Hepatic stellate cell (primary cell): ENCODE measurements around the gene LPIN1.
A peak's percentile ranks its signal among the peaks of the same experiment; 100 is the strongest.
"Not testable (repeated sequence)": the region's sequence is repeated elsewhere in the genome, so short reads cannot be mapped to it uniquely, and the experiment has no call there.

Experiments used
- DNase-seq: peaks from one replicate; pipeline ENCODE4 v3.0.0; 2011; ENCODE audit warnings: low spot score

LPIN1 gene

DNA sequence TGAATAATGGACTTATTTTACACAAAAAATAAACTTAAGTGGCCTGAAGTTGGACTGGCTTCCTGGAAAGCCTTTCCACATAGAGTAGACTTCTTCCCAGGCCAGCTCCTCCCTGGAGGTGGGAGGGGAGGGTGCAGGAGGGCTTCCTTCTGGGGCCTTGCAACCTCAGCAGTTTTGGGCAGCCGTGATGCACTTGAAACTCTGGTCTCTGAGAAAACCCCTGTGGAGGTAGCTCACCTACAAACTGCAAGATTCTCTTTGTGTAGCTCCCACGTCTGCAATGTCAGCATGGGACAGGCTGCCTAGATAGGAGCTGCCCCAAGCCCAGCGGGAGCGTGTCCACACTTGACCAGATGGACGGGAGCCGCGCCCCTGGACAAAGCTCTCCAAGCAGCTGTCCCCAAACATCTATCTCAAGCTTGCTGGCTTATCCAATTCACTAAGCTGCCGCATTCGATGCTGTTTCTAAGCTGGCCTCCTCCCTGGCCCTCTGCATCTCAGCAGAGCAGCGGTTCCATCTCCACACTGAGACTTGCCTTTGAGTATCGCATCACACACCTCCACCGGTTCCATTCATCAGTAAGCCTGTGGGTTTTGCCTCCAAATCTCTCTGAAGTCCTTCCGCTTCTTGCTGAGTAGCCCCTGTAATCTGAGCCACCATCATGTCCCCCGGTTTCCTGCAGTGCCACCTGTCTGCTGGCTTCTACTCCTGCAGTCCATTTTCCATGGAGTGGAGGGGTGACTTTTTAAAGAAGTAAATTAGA is 1.6 kb upstream of the LPIN1 start:
- peak; percentile 34 for DNase-seq

DNA sequence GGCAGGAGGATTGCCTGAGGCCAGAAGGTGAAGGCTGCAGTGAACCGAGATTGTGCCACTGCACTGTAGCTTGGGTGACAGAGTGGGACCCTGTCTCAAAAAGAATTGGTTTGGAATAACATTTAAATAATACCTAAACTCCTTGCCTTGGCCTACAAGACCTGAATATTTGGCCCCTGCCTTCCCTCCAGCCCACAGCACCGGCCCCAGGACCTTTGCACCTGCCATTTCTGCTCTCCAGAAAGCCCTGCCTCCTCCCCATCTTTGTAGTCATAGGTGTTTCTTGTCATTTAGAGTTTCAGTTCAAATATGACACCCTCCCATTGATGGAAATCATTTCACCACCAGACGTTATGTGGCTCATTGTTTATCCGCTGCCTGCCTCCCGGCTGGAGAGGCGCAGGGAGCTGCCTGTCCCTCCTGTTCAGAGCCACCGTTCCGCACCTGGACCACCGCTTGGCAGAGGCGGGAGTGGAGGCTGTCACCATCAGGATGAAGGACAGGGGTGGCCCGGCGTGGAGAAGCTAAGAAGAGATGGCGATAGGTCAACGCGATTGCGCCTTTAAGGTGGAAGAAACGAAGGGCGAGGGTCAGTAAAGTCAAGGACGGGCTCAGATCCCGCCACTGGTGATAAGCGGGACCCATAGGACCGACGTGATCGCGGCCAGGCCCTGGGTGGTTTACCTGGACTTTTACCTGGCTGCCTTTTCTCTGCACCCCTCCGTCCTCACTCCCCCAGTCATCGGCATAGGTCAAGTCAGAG is 638 bp upstream of the LPIN1 start:
- DNase-seq: no peak

DNA sequence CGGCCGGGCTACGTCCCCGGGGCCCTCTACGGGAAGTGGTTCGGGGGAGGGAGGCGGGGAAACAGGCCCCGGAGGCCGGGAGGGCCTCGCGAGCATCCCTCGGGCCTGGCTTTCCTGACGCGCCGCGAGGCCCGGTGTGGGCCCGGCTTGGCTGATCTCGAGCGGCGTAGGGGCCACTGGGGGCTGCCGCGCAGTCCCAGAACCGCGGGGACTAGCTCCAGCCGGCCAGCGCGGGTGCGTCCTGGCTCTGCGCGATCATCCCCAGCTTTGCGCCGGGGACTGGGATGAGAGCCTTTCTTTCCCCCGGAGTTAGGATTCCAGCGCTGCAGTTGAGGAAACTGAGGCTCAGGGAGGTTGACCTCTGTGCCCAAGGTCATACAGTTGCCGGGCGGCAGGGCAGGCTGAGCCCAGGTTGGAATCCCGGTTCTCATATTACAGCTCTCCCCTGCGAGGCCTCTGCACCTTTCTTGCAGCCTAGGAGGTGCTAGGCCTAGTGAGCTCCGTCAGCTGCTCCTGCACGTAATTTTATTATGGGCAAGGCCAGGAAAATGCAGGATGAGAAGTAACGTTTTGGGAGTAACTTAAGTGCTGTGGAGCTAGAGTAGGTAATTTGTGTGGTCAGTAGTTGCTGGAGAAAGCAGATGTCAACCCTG is 501 bp downstream of the LPIN1 start:
- DNase-seq: peak; percentile 38

DNA sequence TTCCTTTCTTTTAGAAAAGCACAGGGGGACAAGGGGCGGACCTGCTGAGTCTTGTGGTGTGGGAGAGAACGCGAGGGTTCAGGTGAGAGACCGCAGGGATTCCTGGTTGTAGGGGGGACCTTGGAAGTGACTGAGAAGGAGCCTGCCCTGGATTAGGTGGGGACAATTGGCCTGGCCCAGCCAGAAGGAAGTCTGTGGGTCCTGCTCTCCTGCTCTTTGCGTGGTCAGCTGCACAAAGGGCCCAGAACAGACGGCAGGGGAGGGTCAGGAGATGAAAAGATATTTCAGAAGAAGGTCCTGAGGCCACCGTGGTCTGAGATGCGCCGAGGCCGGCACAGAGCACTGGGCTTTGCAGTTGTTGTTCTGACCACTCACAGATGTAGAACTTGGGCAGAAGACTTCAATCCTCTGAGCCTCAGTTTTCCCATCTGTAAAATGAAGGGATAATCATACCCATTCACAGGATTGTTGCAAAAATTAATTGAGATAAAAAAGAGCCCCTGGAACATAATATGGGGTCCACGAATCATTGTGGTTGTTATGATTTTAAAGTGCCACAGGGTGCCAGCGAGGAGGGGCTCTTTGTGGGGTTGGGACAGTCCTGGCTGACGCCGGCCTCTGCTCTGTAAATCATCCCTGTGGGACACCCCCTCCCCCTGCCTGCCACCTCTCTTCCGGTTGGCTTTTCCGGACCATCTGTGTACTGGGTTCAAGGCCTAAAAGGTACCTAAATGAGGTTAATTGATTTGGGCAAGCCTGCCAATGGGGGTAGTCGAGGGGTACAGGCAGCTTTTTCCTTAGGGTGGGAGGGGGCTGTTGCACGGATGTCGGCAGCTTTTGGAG is 1.8 kb downstream of the LPIN1 start:
- no peak for DNase-seq

DNA sequence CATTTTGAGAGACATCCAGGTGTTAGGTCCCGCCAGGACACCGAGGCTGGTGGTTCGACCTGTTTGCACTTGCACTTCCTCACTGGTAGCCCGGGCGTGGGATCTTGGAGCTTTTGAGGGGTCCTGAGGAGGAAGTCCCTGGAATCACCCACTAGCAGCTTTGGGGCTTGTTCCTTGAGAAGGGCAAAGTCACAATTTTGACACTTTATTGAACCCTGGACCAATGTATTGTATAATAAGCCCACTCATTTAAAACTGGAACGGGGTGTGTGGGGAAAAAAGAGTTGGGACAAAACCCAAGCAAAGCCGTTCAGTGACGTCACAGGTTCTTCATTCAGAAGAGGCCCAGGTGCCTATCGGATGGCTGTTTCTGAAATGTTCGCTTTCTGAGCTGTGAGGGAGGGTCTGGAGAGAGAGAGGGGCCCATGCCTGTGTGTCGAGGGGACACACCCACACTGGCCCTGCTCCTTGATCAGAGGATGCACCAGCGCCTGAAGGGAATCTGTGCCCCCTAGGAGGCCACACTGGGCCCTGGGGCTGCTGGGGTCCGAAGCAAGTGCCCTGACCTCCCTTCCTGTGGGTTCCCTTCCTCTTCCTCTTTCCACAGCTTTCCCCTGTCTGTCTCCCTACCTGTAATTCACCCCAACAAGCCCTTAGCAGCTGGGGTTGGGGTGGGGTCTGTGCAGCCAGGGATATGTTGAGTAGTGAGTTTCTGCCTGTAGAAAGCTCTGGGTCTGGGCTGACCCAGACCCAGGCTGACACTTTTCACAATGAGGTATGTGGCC is 2.6 kb downstream of the LPIN1 start:
- no peak for DNase-seq

DNA sequence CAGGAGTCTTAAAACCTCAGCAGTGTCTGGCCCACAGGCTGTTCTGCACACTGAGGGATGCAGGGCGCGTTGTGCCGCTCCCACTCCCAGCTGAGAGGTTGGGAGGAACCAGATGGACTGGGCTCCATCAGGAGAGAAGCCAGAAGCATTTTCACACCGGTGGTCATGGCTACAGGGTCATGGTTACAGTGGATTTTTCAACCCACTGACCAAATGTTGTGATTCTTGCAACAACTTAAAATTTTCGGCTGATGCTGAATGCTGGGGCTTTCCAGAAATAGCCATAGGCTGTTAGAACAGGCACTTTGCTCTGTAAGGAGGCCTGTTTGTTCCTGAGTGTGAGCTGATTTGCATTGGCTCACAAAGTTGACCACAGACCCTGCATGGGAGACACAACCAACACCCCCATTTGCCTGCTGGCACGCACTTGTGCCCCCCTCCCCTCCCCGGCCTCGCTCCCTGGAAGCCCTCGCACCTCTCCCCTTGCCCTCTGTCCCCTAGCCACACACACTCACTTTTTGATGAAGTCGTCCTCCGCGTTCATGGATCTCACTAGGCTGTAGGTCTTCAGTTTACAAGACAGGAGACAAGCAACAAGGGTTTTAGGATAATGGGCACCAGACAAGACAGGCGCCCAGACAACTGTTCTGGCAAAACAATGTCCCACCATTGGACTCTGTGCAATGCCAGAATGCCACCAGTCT is 3.4 kb downstream of the LPIN1 start:
- DNase-seq: no peak

DNA sequence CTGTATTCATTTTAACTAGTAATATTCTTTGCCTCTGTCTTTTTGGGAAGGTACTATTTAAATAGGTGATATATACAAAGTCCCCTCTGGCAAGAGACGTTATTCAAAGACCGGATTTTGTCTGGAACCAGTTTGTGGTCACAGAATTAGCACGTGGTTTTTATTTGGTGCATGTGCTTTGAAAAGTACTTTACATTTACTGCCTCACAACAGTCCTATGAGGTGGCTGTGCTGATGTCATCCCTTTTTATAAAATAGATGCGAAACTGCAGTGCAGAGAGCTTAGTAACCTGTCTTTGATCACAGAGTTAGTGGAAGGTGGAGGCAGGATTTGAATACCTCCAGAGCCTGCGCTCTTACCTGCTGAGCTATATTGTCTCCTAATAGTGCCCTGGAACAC is 4.0 kb downstream of the LPIN1 start:
- no peak for DNase-seq

DNA sequence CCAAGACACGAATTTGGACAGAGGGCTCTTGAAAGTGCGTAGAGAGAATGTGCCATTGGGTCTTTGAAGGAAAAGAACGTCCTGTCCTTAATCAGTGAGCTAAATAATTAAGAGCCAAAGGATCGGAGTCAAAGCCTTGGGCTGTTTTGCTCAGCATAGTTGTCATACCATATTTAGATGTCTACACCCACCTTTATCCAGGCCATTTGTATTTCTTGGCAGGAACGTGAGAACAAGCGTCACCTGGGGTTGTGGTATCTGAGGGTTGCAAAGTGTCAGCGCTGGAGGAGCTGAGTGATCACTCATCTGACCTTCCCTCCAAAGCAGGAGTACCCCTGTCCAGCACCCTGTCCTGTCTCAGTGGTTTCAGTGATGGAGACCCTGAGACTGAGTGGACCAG is 4.5 kb downstream of the LPIN1 start:
- no peak for DNase-seq

DNA sequence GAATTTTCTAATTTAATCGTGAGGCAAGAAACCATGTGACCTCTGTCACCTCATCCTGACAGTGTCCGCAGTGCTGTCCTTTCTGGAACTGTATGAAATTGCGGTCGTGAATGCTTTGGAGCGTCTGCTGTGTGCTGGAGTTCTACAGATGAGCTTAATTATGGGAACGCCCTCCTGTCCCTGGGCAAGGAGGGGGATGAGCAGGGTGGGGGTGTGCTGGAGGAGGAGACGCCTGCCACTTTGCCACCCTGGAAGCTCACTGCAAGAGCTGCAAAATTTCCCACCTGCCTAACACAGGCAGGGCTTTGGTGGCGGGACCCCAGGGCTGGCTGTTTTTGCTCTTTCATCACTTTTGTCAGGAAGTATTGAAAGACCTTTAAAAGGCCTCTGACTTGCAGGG is 6.5 kb downstream of the LPIN1 start:
- DNase-seq: no peak

DNA sequence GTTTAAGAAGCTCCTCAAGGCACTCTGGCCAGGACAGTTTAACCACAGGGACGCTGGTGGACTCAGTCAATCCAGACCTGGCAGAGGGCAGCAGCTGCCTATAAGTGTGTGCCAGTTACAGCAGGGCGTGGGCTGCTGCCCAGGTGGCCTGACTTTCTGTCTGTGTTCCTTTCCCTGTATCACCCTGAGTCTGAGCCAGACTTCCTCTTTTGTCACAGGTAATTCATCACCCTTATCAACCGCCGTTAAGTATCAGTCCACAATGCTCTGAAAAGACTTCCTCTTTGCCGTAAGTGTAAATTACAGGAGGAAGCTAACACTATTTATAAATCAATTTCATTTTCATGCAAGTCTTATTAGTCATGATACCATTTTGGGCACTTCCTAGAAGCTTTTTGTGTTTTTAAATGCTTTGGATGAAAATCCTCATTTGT is 7.0 kb downstream of the LPIN1 start:
- DNase-seq: no peak

DNA sequence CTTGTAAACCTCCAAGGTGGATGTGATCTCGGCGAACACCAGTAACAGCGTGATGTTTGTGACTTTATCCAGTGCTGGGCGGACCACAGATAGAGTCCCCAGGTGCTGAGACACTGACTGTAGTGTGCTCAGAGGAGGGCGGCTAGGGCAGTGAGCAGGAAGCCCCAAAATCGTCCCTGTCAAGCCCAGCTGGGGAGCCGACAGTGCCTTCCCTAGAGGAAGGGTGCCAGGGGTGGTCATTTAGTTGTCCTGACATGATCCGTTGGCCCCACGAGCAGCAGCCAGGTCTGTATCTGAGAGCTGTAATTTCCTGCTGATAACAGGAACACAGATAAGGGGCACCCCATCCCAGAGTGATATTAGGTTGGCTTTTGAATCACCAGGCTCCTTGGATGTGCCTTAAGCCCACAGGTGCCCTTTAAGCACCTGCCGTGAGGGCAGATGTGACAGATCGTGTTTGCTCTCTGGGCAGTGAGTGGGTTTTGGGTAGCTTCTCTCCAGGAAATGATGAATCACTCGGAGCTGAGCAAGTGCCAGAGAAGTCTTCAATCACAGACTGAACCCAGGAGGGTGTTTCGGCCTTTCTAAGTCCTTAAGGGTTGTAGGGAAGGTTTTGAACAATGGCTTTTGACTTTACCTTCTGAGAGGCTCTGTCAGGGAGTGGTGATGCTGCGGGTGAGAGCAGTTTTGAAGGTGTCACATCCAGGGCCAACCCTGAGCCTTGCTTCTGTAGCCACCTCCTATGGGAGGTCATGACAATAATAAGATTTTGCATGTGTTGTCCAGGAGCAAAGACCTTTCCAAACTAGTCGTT is 7.7 kb downstream of the LPIN1 start:
- DNase-seq: peak; percentile 68

DNA sequence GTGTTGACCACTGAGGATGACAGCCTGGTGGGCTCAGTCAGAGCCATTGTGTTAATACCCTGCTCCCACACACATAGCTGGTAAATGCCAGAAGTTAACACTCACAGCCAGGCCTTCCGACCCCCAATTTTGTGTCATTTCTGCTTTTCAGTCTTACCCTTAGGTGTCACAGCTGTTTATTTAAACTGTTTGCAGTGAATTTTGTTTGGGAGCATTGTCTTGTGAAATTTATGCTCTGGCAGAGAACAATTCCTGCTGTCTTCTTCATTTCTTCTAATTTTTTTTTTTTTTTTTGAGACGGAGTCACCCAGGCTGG is 8.2 kb downstream of the LPIN1 start:
- no peak for DNase-seq

DNA sequence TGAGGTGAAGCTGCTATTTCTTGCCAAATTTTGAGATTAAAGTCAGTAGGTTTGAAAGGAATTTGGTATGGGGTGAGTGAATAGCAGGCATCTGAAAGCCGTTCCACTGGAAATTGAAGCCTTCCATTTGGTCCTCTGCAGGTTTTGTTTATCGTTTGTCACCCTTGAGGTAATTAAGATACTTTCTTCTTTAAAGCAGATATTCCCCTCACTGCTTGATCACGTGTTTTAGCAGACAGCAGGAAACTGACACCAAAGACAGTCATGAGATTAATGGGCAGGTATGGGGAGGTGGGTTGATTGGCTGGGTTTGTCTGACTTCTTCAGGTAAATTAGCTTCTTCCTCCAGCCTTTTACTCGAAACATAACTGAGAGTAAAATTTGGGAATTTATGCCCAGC is 10.7 kb downstream of the LPIN1 start:
- no peak for DNase-seq

DNA sequence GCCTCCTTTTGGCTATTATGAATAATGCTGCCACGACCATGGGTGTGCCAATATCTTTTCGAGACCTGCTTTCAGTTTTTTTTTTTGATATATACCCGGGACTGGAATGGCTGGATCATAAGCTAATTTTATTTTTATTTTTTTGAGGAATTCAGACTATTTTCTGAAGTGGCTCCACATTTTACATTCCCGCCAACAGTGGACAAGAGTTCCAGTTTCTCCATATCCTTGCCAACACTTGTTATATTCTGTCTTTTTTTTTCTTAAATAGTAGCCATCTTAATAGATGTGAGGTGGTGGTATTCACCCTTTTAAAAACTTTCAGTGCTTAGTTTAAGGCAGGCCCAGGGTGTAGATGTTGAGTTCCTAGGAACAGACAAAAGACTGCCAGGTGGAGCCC is 11.8 kb downstream of the LPIN1 start:
- DNase-seq: no peak

DNA sequence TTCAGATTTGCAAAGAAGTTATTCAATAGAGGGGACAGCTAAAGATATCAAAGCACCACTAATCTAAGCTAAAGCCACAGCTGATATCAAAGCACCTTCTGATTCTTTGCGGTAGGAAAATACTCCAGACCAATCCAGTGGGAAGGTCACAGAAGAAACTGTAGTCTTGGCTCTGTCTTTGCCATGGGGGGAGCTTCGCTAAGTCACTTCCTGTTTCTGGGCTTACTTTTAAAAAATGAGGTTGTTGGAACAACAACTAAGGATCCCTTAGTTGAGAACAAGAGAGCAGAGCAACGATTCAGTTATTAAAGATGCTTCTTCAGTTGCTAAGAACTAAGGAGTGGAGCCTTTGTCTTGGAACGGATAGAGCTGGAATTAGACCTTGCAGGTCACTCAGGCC is 12.2 kb downstream of the LPIN1 start:
- no peak for DNase-seq

DNA sequence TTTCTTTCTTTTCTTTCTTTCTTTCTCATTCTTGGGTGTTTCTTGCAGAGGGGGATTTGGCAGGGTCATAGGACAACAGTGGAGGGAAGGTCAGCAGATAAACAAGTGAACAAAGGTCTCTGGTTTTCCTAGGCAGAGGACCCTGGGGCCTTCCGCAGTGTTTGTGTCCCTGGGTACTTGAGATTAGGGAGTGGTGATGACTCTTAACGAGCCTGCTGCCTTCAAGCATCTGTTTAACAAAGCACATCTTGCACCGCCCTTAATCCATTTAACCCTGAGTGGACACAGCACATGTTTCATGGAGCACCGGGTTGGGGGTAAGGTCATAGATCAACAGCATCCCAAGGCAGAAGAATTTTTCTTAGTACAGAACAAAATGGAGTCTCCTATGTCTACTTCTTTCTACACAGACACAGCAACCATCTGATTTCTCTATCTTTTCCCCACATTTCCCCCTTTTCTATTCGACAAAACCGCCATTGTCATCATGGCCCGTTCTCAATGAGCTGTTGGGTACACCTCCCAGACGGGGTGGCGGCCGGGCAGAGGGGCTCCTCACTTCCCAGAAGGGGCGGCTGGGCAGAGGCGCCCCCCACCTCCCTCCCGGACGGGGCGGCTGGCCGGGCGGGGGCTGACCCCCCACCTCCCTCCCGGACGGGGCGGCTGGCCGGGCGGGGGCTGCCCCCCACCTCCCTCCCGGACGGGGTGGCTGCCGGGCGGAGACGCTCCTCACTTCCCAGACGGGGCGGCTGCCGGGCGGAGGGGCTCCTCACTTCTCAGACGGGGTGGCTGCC is 12.9 kb downstream of the LPIN1 start:
- not testable (repeated sequence) for DNase-seq

DNA sequence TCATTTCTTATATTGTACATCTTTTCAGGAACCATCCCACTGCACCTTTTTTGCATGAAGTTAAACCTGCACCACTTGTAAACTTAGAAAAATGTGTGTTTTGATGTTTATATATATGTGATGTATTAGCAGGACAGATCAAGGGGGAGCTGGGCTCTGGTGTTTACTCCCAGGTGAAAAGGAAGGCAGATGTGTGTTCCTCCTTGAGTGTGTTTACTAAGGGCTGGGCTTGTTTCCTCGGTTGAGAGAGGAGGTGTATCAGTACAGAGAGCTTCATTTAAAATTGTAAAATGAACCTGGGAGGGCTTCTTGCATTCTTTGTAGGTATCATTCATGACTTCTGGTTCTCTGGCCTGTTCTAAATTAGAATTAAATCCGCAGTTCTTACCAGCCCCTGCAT is 14.8 kb downstream of the LPIN1 start:
- DNase-seq: no peak

DNA sequence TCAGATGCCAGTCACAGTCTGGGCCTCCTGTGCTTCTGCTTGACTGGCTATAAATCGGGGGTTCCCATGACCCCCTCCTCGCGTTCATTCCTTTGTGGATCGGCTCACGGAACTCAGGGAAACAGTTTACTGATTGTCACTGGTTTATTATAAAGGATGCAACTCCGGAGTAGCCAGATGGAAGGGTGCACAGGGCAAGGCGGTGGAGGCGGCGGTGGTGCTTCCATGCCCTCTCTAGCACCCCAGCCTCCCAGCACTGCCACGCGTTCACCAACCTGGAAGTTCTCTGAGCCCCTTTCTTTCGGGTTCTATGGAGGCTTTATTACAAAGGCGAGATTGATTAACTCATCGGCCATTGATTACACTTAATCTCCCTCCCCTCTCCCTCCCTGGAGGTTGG is 15.6 kb downstream of the LPIN1 start:
- DNase-seq: no peak

DNA sequence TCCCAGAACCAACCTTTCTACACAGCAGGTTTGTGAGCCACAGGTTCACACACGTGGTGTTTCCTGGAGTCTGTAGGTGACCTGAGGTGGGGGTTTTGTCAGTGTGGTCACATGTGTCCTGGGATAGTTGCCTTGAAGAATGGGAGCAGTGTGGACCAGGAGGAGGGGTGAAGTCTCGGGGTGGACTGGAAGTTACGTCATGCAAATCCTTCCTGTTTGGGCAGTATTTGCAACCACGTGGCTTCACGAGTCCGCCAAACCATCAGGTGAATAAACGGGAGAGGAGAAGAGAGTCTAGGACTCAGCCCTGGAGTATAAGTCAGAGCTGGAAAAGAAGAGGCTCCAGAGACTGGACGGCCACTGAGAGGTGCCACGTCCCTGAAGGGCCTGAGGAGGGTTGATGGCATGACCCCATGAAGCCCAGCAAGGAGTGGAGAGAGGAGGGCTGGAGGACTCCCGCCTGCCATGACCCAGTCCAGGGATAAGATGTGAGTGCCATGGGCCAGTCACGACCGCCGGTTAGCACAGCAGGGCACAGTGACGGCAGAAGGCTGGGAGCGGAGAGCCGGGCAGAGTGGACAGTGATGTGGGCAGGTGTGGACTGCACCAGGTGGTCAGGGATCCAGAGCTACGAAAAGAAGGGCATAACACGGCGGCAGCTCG is 16.5 kb downstream of the LPIN1 start:
- DNase-seq: no peak
